K562 (cell line): Measurements from ENCODE around the gene UGT1A6. TPM values are rescaled to one million over a fixed set of nuclear protein-coding genes. Genes with fewer than 3 reads are reported as not detected.

Source experiments
- ATAC-seq: fragments of 200-7000 bp; cut with Tn5 transposase; 3 replicates; pipeline ENCODE4 v1.9.1; 2020; ENCODE audit warnings: moderate library complexity
- BruUV-seq: library from RNA; stranded (reverse); fragments of 400-500 nt; replicated peaks from 2 replicates; lab custom pipeline; 2021; lab: Mats Ljungman, UMichigan
- CTCF ChIA-PET: fragments of 300-600 bp; formaldehyde crosslinking; extraction: SDS; loops from one replicate; lab custom pipeline; 2021; ENCODE audit warnings: low intra/inter-chr PET ratio; lab: Yijun Ruan, JAX
- POLR2A ChIA-PET: fragments of 300-600, 350-650 bp; sonication (Branson Sonifier 250); formaldehyde crosslinking; extraction: SDS; loops from one replicate; lab custom pipeline; 2021; ENCODE audit warnings: antibody characterized with exemption, inconsistent platforms; lab: Yijun Ruan, JAX
- DNase-seq, 4 experiments: peaks; one replicate each; pipeline versions ENCODE4 v3.0.0 to v3.0.0-alpha.2; 2011 to 2018; ENCODE audit warnings: low spot score in 3 of 4, mixed read lengths in 3 of 4; ENCODE audit errors: extremely low read depth in 1 of 4
- FAIRE-seq: peaks from 2 replicates; lab custom pipeline; 2011; peaks lifted over from hg19 to GRCh38; lab: Jason Lieb, UNC
- H2AFZ ChIP-seq: 2 replicates; pipeline ENCODE4 v1.6.0; 2011; ENCODE audit warnings: low read depth, low read length, control low read depth, inconsistent platforms
- H3K27ac ChIP-seq: fragments of 200-600 bp; 3 replicates; pipeline ENCODE4 v1.8.0; 2011; ENCODE audit warnings: low read depth, mild to moderate bottlenecking, control low read depth, inconsistent platforms, low read length, moderate library complexity, mixed read lengths; ENCODE audit errors: extremely low read depth
- H3K27me3 ChIP-seq, 2 experiments: fragments of 300-600 bp in 1 of 2; 2 replicates in 1 of 2; 3 replicates in 1 of 2; pipeline versions ENCODE4 v1.6.0 to v1.8.0; 2011; ENCODE audit warnings: inconsistent platforms in 2 of 2, low read length in 2 of 2, mild to moderate bottlenecking in 1 of 2, mixed read lengths in 1 of 2, moderate library complexity in 1 of 2; ENCODE audit not compliant: control insufficient read depth in 2 of 2, insufficient read depth in 2 of 2
- H3K36me3 ChIP-seq: fragments of 300-600 bp; 3 replicates; pipeline ENCODE4 v1.8.0; 2011; ENCODE audit warnings: mild to moderate bottlenecking, low read length, inconsistent platforms; ENCODE audit not compliant: control insufficient read depth, insufficient read depth
- H3K4me1 ChIP-seq, 2 experiments: fragments of 200-600 bp in 1 of 2; replicated peaks in 1 of 2; 2 replicates in 1 of 2; 3 replicates in 1 of 2; pipeline versions ENCODE4 v1.5.1 to v1.8.0; 2011; ENCODE audit warnings: inconsistent platforms in 2 of 2, low read length in 2 of 2, mild to moderate bottlenecking in 1 of 2, mixed read lengths in 1 of 2, moderate library complexity in 1 of 2; ENCODE audit not compliant: control insufficient read depth in 2 of 2, insufficient read depth in 2 of 2
- H3K4me2 ChIP-seq: 2 replicates; pipeline ENCODE4 v1.6.1; 2011; ENCODE audit warnings: low read length, control low read depth, inconsistent platforms, mixed read lengths; ENCODE audit not compliant: insufficient read depth
- H3K4me3 ChIP-seq: fragments of 200-600 bp; sonication (generic), shearing (Covaris generic); 2 replicates; pipeline ENCODE4 v1.5.1; 2016; ENCODE audit warnings: control low read depth, inconsistent platforms
- H3K79me2 ChIP-seq: fragments of 200-600 bp; 3 replicates; pipeline ENCODE4 v1.8.0; 2011; ENCODE audit warnings: low read length, inconsistent platforms; ENCODE audit not compliant: control insufficient read depth, insufficient read depth
- H3K9ac ChIP-seq, 2 experiments: 2 replicates each; pipeline versions ENCODE4 v1.6.0 to v1.6.1; 2011; ENCODE audit warnings: low read depth in 2 of 2, low read length in 2 of 2, control low read depth in 1 of 2, inconsistent platforms in 1 of 2, mild to moderate bottlenecking in 1 of 2, mixed read lengths in 1 of 2; ENCODE audit not compliant: insufficient read depth in 1 of 2
- H3K9me1 ChIP-seq: one replicate; pipeline ENCODE4 v1.6.0; 2011; ENCODE audit warnings: inconsistent platforms, mild to moderate bottlenecking, low read length, moderate library complexity; ENCODE audit not compliant: control insufficient read depth, insufficient read depth
- H3K9me3 ChIP-seq: replicated peaks from 2 replicates; pipeline ENCODE4 v1.5.1; 2011; ENCODE audit warnings: low read depth, low read length, inconsistent platforms; ENCODE audit not compliant: control insufficient read depth, insufficient read depth
- H4K20me1 ChIP-seq: replicated peaks from 2 replicates; pipeline ENCODE4 v1.6.1; 2011; ENCODE audit warnings: low read length, inconsistent platforms, mixed read lengths; ENCODE audit not compliant: control insufficient read depth, insufficient read depth
- CBFB ChIP-seq: sonication (generic); formaldehyde crosslinking; IDR thresholded peaks from 2 replicates; pipeline ENCODE4 v1.4.0; 2020; ENCODE audit warnings: mild to moderate bottlenecking, missing genetic modification reagents
- ELF1 ChIP-seq: fragments of 200-800 bp; sonication (Bioruptor generic); IDR thresholded peaks from 2 replicates; pipeline ENCODE4 v1.6.1; 2016; ENCODE audit warnings: missing genetic modification characterization, missing compliant biosample characterization
- ESRRB ChIP-seq: fragments of 250-450 bp; sonication (Bioruptor Pico); IDR thresholded peaks from 2 replicates; pipeline ENCODE4 v1.5.0; 2020; ENCODE audit warnings: mild to moderate bottlenecking, moderate library complexity, borderline replicate concordance
- FOXA1 ChIP-seq: fragments of 450-650 bp; IDR thresholded peaks from 2 replicates; pipeline ENCODE4 v1.6.1; 2016; ENCODE audit warnings: mild to moderate bottlenecking, borderline replicate concordance
- NCOA6 ChIP-seq: fragments of 450-650 bp; IDR thresholded peaks from 2 replicates; pipeline ENCODE4 v1.6.1; 2017; ENCODE audit warnings: mild to moderate bottlenecking
- NKRF ChIP-seq: fragments of 450-650 bp; IDR thresholded peaks from 2 replicates; pipeline ENCODE4 v1.6.1; 2016; ENCODE audit warnings: borderline replicate concordance
- SREBF1 ChIP-seq: fragments of 150-350 bp; IDR thresholded peaks from 2 replicates; pipeline ENCODE4 v1.6.1; 2014; ENCODE audit warnings: antibody characterized with exemption, low read depth, low read length, borderline replicate concordance
- SREBF2 ChIP-seq: sonication (generic); formaldehyde crosslinking; IDR thresholded peaks from 2 replicates; pipeline ENCODE4 v1.4.0; 2020; ENCODE audit warnings: mild to moderate bottlenecking, missing genetic modification reagents
- ZNF407 ChIP-seq: fragments of 450-650 bp; IDR thresholded peaks from 2 replicates; pipeline ENCODE4 v1.6.1; 2016; ENCODE audit warnings: low read depth
- ZNF699 ChIP-seq: fragments of 250-450 bp; sonication (Bioruptor Pico); IDR thresholded peaks from 2 replicates; pipeline ENCODE4 v1.8.0; 2021; ENCODE audit warnings: mild to moderate bottlenecking, moderate library complexity; ENCODE audit not compliant: insufficient replicate concordance
- WGBS: fragments of 100-300 bp; shearing (Covaris generic); methylation state at CpG from one replicate; pipeline ENCODE4 v1.1.6; 2016; ENCODE audit warnings: low coverage, mixed read lengths; ENCODE audit not compliant: insufficient coverage; ENCODE audit errors: missing lambda C conversion rate; 5-methylcytosine and 5-hydroxymethylcytosine counted together
- in situ Hi-C: fragments of 300-500 bp; cut with MboI; formaldehyde crosslinking; loops from 4 replicates; pipeline ENCODE4 v1.15.0; 2018; ENCODE audit warnings: inconsistent platforms, mixed read lengths
- intact Hi-C: fragments of 100-400 bp; cut with micrococcal nuclease; formaldehyde crosslinking; loops from 2 replicates; pipeline ENCODE4 v1.14.2; 2022
- polyA plus RNA-seq, 8 experiments: library from polyadenylated mRNA; depleted of rRNA in 4 of 8; stranded (reverse) in 5 of 8; unstranded in 3 of 8; fragments of >200 nt; fragmentation: Nextera tagmentation in 2 of 8; fragmentation: Illumina TruSeq in 1 of 8; extraction: Ambion mirVana in 2 of 8; extraction: Trizol in 1 of 8; gene quantifications; 2 replicates each; pipeline versions ENCODE4 v1.2.1 to v1.2.3, GENCODE V29; 2011 to 2014; ENCODE audit warnings: inconsistent platforms in 1 of 8, missing spikeins in 1 of 8
- total RNA-seq, 7 experiments: library from RNA; depleted of rRNA in 6 of 7; stranded (reverse); fragments of >200 nt in 6 of 7; fragmentation: Illumina TruSeq in 2 of 7; extraction: Trizol in 2 of 7; gene quantifications; 2 replicates each; pipeline versions ENCODE4 v1.2.1 to v1.2.3, GENCODE V29; 2011 to 2021; ENCODE audit warnings: low replicate concordance in 1 of 7

Gene UGT1A6
- total and polyA plus RNA-seq, 9 of the 15 experiments (the other 6 are each of a cell fraction or from before 2014, with no cell fraction given) = not detected

DNA sequence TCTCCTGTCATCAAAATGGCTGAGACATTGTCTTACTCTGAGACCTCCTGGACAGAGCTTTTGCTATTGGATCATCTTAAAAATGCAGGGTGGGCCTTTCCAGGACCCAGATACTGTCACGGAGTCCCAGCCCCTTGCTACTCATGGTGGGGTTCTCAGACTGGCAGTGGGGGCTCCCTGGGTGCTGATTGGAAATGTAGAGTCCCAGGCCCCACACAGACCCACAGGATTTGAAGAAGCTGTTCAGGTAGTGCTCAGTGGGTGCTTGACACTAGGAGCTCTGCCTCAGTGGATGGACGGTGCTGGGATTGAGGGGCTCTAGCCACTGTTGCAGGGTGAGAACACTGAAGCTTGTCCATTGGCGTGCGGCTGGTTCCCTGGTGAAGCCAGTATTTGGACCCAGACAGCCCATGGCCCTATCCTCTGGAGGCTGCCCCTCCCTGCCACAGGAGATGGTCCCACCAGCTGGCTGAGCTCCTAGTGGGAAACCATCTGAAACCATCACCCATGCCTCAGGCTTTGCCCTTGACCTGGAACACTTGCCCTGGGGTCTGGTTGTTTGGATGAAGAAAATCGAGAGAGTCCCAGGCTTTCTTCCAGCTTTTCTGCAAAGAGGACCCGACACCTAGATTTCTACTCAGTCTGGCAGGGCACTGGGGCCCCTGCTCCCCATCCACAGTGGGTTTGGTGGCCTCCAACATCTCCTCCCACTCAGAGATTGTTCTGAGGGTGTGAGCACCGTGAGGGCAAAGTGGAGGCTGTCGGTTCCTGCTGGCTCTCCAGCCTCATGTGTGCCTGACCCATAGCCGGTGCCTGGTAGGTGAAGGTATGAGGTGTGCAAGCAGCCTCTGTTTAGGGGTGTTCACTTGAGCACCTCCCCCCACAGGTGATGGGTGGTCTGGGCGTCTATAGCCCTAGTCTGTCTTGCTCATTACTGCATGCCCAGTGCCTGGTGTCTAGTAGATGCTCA, 115.6 kb downstream of the UGT1A6 start:
- ChIA-PET POLR2A (no interaction called here), CTCF (no interaction called here)
- no peak for DNase-seq
- no peak overlapping the region for H3K4me2 ChIP-seq
- no TSS peak for BruUV-seq
- H4K20me1 ChIP-seq = no peaks in the 10 kb centered on the region
- H3K9me3 ChIP-seq = no peaks in the 10 kb centered on the region
- no peak for ATAC-seq
- no peak overlapping the region for H2AFZ ChIP-seq
- in situ Hi-C loops (no loop called here), intact Hi-C loops (no loop called here)
- FAIRE-seq = no peak
- TF ChIP-seq FOXA1 = no peak
- no peak for TF ChIP-seq ZNF699
- no peak for TF ChIP-seq NKRF
- no peak for TF ChIP-seq SREBF1
- no peak for TF ChIP-seq ESRRB (CRISPR knock-in tag)
- no peak for TF ChIP-seq ELF1 (tag)
- no peak for TF ChIP-seq CBFB (CRISPR knock-in tag)
- TF ChIP-seq ZNF407 = no peak
- TF ChIP-seq NCOA6 = no peak
- no peak for TF ChIP-seq SREBF2
- no peak overlapping the region for H3K27ac ChIP-seq
- no peaks in the 10 kb centered on the region for H3K36me3 ChIP-seq
- H3K9me1 ChIP-seq = no peaks in the 10 kb centered on the region
- no peaks in the 10 kb centered on the region for H3K79me2 ChIP-seq
- H3K9ac ChIP-seq = no peak overlapping the region
- 1% methylated on average over 8 of the region's 10 CpGs for WGBS
- H3K4me3 ChIP-seq = no peak overlapping the region
- H3K4me1 ChIP-seq = no peaks in the 10 kb centered on the region
- peaks cover 2 to 32% of the 10 kb centered on the region in 2 experiments; a peak in 2 of 5 replicates for H3K27me3 ChIP-seq
